AG09319 (cell line): Measurements from ENCODE around the gene SIDT1.

Source experiments
- DNase-seq: peaks from one replicate; pipeline ENCODE4 v3.0.0-alpha.2; 2010; ENCODE audit warnings: low read depth; ENCODE audit errors: extremely low read depth
- CTCF ChIP-seq: IDR thresholded peaks from 2 replicates; pipeline ENCODE4 v1.5.1; 2011; ENCODE audit warnings: low read depth, mild to moderate bottlenecking, inconsistent platforms, low read length, moderate library complexity

SIDT1 gene

GRCh38 chr3:113589971-113590370 is 57.6 kb downstream of the SIDT1 start:
- TF ChIP-seq CTCF: no peak
- DNase-seq: no peak

GRCh38 chr3:113590983-113591382 is 58.6 kb downstream of the SIDT1 start:
- no peak for DNase-seq
- no peak for TF ChIP-seq CTCF

- DNase-seq: no peak
- no peak for TF ChIP-seq CTCF
Measured at GRCh38 chr3:113594066-113594465, 61.7 kb downstream of the SIDT1 start.

GRCh38 chr3:113597596-113598354 is 65.4 kb downstream of the SIDT1 start:
- TF ChIP-seq CTCF: no peak
- no peak for DNase-seq

GRCh38 chr3:113600418-113601182 is 68.2 kb downstream of the SIDT1 start:
- no peak for DNase-seq
- no peak for TF ChIP-seq CTCF

GRCh38 chr3:113601240-113601639 is 68.9 kb downstream of the SIDT1 start:
- TF ChIP-seq CTCF: no peak
- no peak for DNase-seq

- no peak for TF ChIP-seq CTCF
- DNase-seq: no peak
Measured at GRCh38 chr3:113602256-113602655, 69.9 kb downstream of the SIDT1 start.
